Measurements from ENCODE around the gene PPP1R3F. TPM values are rescaled to one million over a fixed set of nuclear protein-coding genes. Genes with fewer than 3 reads are reported as not detected.

Gene PPP1R3F
- total RNA-seq, 1 experiment from 2014 or later, result 7.3 TPM

- Histone ChIP-seq H3K14ac (ENCODE audit: insufficient read depth, low read length) (no peak overlapping the region), H3K23ac (ENCODE audit: insufficient read length, low read depth, low read length) (no peak overlapping the region), H4K8ac (replicated peaks; ENCODE audit: insufficient read length, low read depth, low read length) (no peak overlapping the region), H3K56ac (ENCODE audit: insufficient read length, low read depth, low read length) (no peak overlapping the region), H3K27ac (ENCODE audit: insufficient read length, low read depth, low read length) (no peak overlapping the region), H3K4me2 (ENCODE audit: insufficient read depth, insufficient read length, low read length) (no peak overlapping the region), H2AFZ (ENCODE audit: low read length) (no peak overlapping the region), H2BK15ac (ENCODE audit: low read depth, low read length) (no peak overlapping the region), H3K79me1 (ENCODE audit: insufficient read depth, low read depth, low read length, poor library complexity, severe bottlenecking) (no peaks in the 10 kb centered on the region), H4K20me1 (ENCODE audit: control insufficient read depth, insufficient read depth, insufficient read length) (no peaks in the 10 kb centered on the region), H4K5ac (ENCODE audit: insufficient read length, low read depth, low read length) (no peak overlapping the region), H3T11ph (ENCODE audit: low read length) (no peak overlapping the region), H3K4ac (ENCODE audit: low read depth, low read length) (no peak overlapping the region), H3K4me1 (ENCODE audit: insufficient read depth, low read length) (no peaks in the 10 kb centered on the region), H2BK12ac (ENCODE audit: insufficient read length, low read depth, low read length) (no peak overlapping the region), H3K79me2 (ENCODE audit: insufficient read depth, low read length) (no peaks in the 10 kb centered on the region), H3K27me3 (ENCODE audit: insufficient read depth, low read length) (no peaks in the 10 kb centered on the region), H2AK5ac (ENCODE audit: insufficient read length, low read length) (no peak overlapping the region), H3K23me2 (ENCODE audit: insufficient read length, low read depth, low read length, poor library complexity, severe bottlenecking) (no peaks in the 10 kb centered on the region), H3K9me3 (ENCODE audit: control insufficient read depth, low read depth, low read length) (peaks cover 17% of the 10 kb centered on the region), H3K9ac (ENCODE audit: extremely low read depth, insufficient read length, low read length) (no peak overlapping the region), H2BK5ac (ENCODE audit: insufficient read length, low read length) (no peak overlapping the region), H2BK120ac (ENCODE audit: low read depth, low read length, poor library complexity, severe bottlenecking) (no peak overlapping the region), H3K18ac (ENCODE audit: insufficient read length, low read depth, low read length) (no peak overlapping the region), H4K91ac (ENCODE audit: insufficient read length, low read depth, low read length) (no peak overlapping the region), H2BK20ac (ENCODE audit: low read depth, low read length, poor library complexity, severe bottlenecking) (no peak overlapping the region)
- H3K27ac Mint-ChIP-seq, result no peak overlapping the region
- TF ChIP-seq CTCF (conservative IDR thresholded peaks at IDR 0.05), result no peak
- H3K4me1 Mint-ChIP-seq, result peaks cover 8 to 12% of the 10 kb centered on the region in 2 experiments
- H3K4me3 Mint-ChIP-seq, result no peak overlapping the region
- WGBS (ENCODE audit: extremely low coverage, insufficient read length, low lambda C conversion rate), result no CpG with 5 or more reads among the region's 17 CpGs
- no peak for DNase-seq
- H3K9me3 Mint-ChIP-seq, result peaks cover 72 to 78% of the 10 kb centered on the region in 2 experiments
- peaks cover 17% of the 10 kb centered on the region for H3K27me3 Mint-ChIP-seq (ENCODE audit: low read depth)
- peaks cover 2 to 13% (median 5%) of the 10 kb centered on the region in 3 experiments for H3K36me3 Mint-ChIP-seq (ENCODE audit: insufficient read depth in 1 of 3, low read depth in 3 of 3)
Measured at GRCh38 chrX:49260221-49260985, 9.2 kb upstream of the PPP1R3F start.

Data from H9 (cell line).